ENCODE measurements around the gene RHOBTB3. TPM values are rescaled to one million over a fixed set of nuclear protein-coding genes. Genes with fewer than 3 reads are reported as not detected.

Gene RHOBTB3
- total RNA-seq, 1 experiment from 2014 or later = 85.6 TPM

DNA sequence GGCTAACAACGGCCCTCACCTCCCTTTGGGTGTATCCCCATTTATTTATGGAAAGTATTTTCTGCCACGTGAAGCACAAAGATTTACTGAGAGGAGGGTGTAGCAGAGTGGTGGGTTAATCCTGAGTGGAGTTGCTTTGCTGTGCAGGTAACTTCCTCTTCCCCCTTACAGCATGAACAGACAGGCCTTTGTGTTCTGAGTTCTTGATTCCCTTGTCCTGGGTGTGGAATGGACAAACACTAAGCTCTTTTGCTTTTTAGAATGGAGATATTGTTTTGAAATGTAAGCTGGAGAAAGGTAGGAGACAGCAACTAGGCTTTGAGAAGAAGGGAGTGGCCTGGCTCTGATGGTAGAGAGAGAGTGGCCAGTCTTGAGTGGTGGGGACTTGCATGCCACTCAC lies 108.5 kb downstream of the RHOBTB3 start:
- no peak for DNase-seq
- no peaks in the 10 kb centered on the region for H3K4me1 ChIP-seq
- H3K36me3 ChIP-seq (ENCODE audit: control insufficient read depth, insufficient read depth, low read length) = no peaks in the 10 kb centered on the region
- no TSS peak for BruUV-seq (replicated peaks)
- H3K9me3 ChIP-seq = no peaks in the 10 kb centered on the region
- H3K36me3 Mint-ChIP-seq (ENCODE audit: insufficient read depth, unreplicated experiment) = peaks cover 5% of the 10 kb centered on the region
- H3K27me3 ChIP-seq (replicated peaks; ENCODE audit: control insufficient read depth, insufficient read depth, low read length) = no peaks in the 10 kb centered on the region
- H3K4me3 Mint-ChIP-seq (ENCODE audit: unreplicated experiment) = no peak overlapping the region
- H3K27ac Mint-ChIP-seq (ENCODE audit: unreplicated experiment) = no peak overlapping the region
- CTCF ChIA-PET = interaction anchor here (0.7 kb wide), 1 partner anchor 487 kb away, joined by 4 read pairs; no protein-coding TSS in a partner anchor
- POLR2A ChIA-PET = no interaction called here
- peaks cover 5% of the 10 kb centered on the region for H3K4me1 Mint-ChIP-seq (ENCODE audit: low read depth, unreplicated experiment)
- intact Hi-C loops (cut with micrococcal nuclease; ENCODE audit: unreplicated experiment) = loop anchor here (10.0 kb wide), 1 partner anchor 285 kb away; the partner anchor contains the start of genes ARSK and SKIC3
- TF ChIP-seq, protein P1, sequence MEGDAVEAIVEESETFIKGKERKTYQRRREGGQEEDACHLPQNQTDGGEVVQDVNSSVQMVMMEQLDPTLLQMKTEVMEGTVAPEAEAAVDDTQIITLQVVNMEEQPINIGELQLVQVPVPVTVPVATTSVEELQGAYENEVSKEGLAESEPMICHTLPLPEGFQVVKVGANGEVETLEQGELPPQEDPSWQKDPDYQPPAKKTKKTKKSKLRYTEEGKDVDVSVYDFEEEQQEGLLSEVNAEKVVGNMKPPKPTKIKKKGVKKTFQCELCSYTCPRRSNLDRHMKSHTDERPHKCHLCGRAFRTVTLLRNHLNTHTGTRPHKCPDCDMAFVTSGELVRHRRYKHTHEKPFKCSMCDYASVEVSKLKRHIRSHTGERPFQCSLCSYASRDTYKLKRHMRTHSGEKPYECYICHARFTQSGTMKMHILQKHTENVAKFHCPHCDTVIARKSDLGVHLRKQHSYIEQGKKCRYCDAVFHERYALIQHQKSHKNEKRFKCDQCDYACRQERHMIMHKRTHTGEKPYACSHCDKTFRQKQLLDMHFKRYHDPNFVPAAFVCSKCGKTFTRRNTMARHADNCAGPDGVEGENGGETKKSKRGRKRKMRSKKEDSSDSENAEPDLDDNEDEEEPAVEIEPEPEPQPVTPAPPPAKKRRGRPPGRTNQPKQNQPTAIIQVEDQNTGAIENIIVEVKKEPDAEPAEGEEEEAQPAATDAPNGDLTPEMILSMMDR (IDR thresholded peaks at IDR 0.05; ENCODE audit: insufficient read depth in 1 of 2, low read depth in 1 of 2, low read length in 1 of 2, severe bottlenecking in 1 of 2, unreplicated experiment in 1 of 2) = no peak
- H3K4me3 ChIP-seq (ENCODE audit: low read depth, low read length) = no peak overlapping the region
- H3K9me3 Mint-ChIP-seq (ENCODE audit: unreplicated experiment) = no peaks in the 10 kb centered on the region
- no peaks in the 10 kb centered on the region for H3K27me3 Mint-ChIP-seq (ENCODE audit: insufficient read depth, unreplicated experiment)

DNA sequence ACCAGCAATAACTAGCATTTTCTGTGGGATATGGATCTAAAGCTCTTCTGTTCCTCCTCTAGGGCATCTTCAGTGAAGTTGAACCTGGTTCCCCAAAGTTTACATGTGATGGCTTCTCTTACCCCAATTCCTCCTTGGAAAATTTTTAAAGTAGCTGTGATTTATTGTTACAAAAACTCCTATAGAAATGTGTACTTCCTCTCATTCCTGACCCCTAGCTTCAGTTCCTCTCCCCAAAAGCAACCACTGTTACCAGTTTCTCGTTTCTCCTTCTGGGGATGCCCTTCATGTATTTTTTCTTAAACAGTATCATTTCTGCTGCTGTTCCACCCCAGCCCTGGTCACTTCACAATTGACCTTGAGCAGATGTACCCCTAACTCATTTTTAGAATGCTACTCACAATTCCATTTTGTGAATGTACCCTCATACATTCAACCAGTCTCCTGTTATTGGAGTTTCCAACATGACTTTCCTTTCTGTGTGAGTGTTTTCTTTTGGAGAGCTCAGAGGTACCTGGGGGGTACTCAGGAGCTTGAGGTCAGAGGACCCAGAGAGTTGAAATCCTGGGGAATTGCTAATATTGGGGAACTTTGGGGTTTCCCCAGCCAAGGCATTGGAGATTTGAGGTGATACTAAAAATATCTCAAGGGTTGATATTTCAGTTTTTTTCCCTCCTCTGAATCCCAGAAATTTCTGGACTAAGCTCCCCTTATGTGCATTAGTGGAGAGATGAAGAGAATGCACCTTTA lies 110.0 kb downstream of the RHOBTB3 start:
- DNase-seq = no peak
- Histone ChIP-seq H3K4me1 (no peaks in the 10 kb centered on the region), H3K36me3 (ENCODE audit: control insufficient read depth, insufficient read depth, low read length) (no peaks in the 10 kb centered on the region), H3K27me3 (replicated peaks; ENCODE audit: control insufficient read depth, insufficient read depth, low read length) (no peaks in the 10 kb centered on the region), H3K4me3 (ENCODE audit: low read depth, low read length) (no peak overlapping the region), H3K9me3 (no peaks in the 10 kb centered on the region)
- H3K9me3 Mint-ChIP-seq (ENCODE audit: unreplicated experiment) = no peaks in the 10 kb centered on the region
- H3K4me3 Mint-ChIP-seq (ENCODE audit: unreplicated experiment) = no peak overlapping the region
- no peaks in the 10 kb centered on the region for H3K36me3 Mint-ChIP-seq (ENCODE audit: insufficient read depth, unreplicated experiment)
- no TSS peak for BruUV-seq (replicated peaks)
- H3K4me1 Mint-ChIP-seq (ENCODE audit: low read depth, unreplicated experiment) = no peaks in the 10 kb centered on the region
- H3K27me3 Mint-ChIP-seq (ENCODE audit: insufficient read depth, unreplicated experiment) = no peaks in the 10 kb centered on the region
- ChIA-PET CTCF (interaction anchor here (0.8 kb wide), 1 partner anchor 60 kb away, joined by 3 read pairs; no protein-coding TSS in a partner anchor), POLR2A (no interaction called here)
- H3K27ac Mint-ChIP-seq (ENCODE audit: unreplicated experiment) = no peak overlapping the region
- intact Hi-C loops (cut with micrococcal nuclease; ENCODE audit: unreplicated experiment) = loop anchor here (10.0 kb wide), 1 partner anchor 286 kb away; the partner anchor contains the start of genes ARSK and SKIC3
- TF ChIP-seq, protein P1 (IDR thresholded peaks at IDR 0.05; ENCODE audit: insufficient read depth in 1 of 2, low read depth in 1 of 2, low read length in 1 of 2, severe bottlenecking in 1 of 2, unreplicated experiment in 1 of 2) = no peak

DNA sequence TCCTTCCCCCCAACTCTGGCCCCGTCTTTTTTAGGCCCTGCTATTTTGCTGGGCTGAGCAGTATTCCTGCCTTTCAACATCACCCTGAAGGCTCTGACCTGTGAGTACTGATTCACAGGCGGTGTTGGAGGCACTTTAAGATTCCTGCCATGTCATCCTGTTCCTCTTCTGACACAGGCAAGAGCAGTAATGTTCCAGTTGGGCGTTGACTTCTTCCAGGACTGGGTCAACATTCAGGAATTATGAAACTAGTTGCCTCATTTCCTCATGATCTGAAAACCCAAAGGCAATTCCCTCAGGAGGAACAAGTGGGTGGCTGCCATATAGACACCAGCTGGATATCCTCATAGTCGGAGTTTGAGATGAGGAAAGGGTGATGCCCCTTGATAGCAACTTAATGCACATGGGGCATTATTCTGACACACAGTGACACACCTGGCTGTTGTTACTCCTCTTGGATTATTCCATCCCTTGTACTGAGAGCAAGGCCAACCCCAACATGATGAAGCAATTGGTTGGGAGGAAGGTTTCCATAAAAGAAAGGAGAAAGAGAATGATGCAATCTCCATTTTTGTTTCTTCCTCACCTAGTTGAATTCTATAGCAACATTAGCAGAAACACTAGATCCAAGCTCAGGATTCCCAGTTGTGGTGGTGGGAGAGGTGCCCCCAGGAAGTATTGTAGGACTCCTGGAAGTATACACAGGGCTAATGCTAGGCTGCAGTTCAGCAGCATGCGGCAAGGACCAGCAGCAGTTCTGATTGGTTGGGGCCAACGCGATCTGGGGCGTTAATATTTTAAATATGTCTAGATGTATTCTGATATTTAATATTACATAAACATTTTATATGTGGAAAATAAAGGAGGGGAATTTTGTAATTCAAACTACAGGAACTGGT lies 111.0 kb downstream of the RHOBTB3 start:
- POLR2A ChIA-PET = no interaction called here
- CTCF ChIA-PET = interaction anchor here (0.8 kb wide), 1 partner anchor 61 kb away, joined by 3 read pairs; no protein-coding TSS in a partner anchor
- H3K27me3 Mint-ChIP-seq (ENCODE audit: insufficient read depth, unreplicated experiment) = no peaks in the 10 kb centered on the region

More for the DNA sequence above, 111.0 kb downstream of the RHOBTB3 start:
- no peak overlapping the region for H3K4me3 Mint-ChIP-seq (ENCODE audit: unreplicated experiment)
- no peaks in the 10 kb centered on the region for H3K4me1 Mint-ChIP-seq (ENCODE audit: low read depth, unreplicated experiment)
- no peak for DNase-seq
- H3K27ac Mint-ChIP-seq (ENCODE audit: unreplicated experiment) = no peak overlapping the region
- Histone ChIP-seq H3K4me3 (ENCODE audit: low read depth, low read length) (no peak overlapping the region), H3K27me3 (replicated peaks; ENCODE audit: control insufficient read depth, insufficient read depth, low read length) (no peaks in the 10 kb centered on the region), H3K9me3 (no peaks in the 10 kb centered on the region), H3K4me1 (no peaks in the 10 kb centered on the region), H3K36me3 (ENCODE audit: control insufficient read depth, insufficient read depth, low read length) (no peaks in the 10 kb centered on the region)
- no peaks in the 10 kb centered on the region for H3K36me3 Mint-ChIP-seq (ENCODE audit: insufficient read depth, unreplicated experiment)
- intact Hi-C loops (cut with micrococcal nuclease; ENCODE audit: unreplicated experiment) = loop anchor here (10.0 kb wide), 1 partner anchor 287 kb away; the partner anchor contains the start of genes ARSK and SKIC3
- no TSS peak for BruUV-seq (replicated peaks)
- H3K9me3 Mint-ChIP-seq (ENCODE audit: unreplicated experiment) = no peaks in the 10 kb centered on the region
- TF ChIP-seq, protein P1 (IDR thresholded peaks at IDR 0.05; ENCODE audit: insufficient read depth in 1 of 2, low read depth in 1 of 2, low read length in 1 of 2, severe bottlenecking in 1 of 2, unreplicated experiment in 1 of 2) = no peak
